Epithelial cell of esophagus (primary cell): ENCODE measurements around the gene LDB2.

Experiments
- DNase-seq: peaks from one replicate; pipeline ENCODE4 v3.0.0; 2010; ENCODE audit warnings: low read depth
- H3K4me3 ChIP-seq: 2 replicates; pipeline ENCODE4 v1.5.1; 2011; ENCODE audit warnings: mild to moderate bottlenecking, low read length, control low read depth
- CTCF ChIP-seq: IDR thresholded peaks from 2 replicates; pipeline ENCODE4 v1.5.1; 2011; ENCODE audit warnings: low read depth, mild to moderate bottlenecking, low read length, control low read depth, inconsistent platforms; ENCODE audit not compliant: insufficient read depth; ENCODE audit errors: missing control alignments

Gene LDB2

GRCh38 chr4:16585053-16585452 lies 313.4 kb downstream of the LDB2 start:
- no peak for TF ChIP-seq CTCF
- DNase-seq = no peak
- no peak overlapping the region for H3K4me3 ChIP-seq

- no peak for TF ChIP-seq CTCF
- H3K4me3 ChIP-seq = no peak overlapping the region
- no peak for DNase-seq
Observed at GRCh38 chr4:16583764-16584163, 314.7 kb downstream of the LDB2 start.

GRCh38 chr4:16582526-16582925 lies 315.9 kb downstream of the LDB2 start:
- no peak overlapping the region for H3K4me3 ChIP-seq

GRCh38 chr4:16582036-16582435 lies 316.4 kb downstream of the LDB2 start:
- no peak for TF ChIP-seq CTCF
- H3K4me3 ChIP-seq = no peak overlapping the region
- DNase-seq = peak; percentile 5

More at GRCh38 chr4:16582526-16582925, 315.9 kb downstream of the LDB2 start:
- DNase-seq = no peak
- TF ChIP-seq CTCF = no peak

GRCh38 chr4:16581117-16581516 lies 317.3 kb downstream of the LDB2 start:
- no peak for DNase-seq
- no peak for TF ChIP-seq CTCF

GRCh38 chr4:16580514-16580913 lies 317.9 kb downstream of the LDB2 start:
- no peak for TF ChIP-seq CTCF
- no peak for DNase-seq

More at GRCh38 chr4:16581117-16581516, 317.3 kb downstream of the LDB2 start:
- H3K4me3 ChIP-seq = no peak overlapping the region

GRCh38 chr4:16579866-16580265 lies 318.6 kb downstream of the LDB2 start:
- DNase-seq = no peak
- TF ChIP-seq CTCF = no peak
- H3K4me3 ChIP-seq = no peak overlapping the region

More at GRCh38 chr4:16580514-16580913, 317.9 kb downstream of the LDB2 start:
- H3K4me3 ChIP-seq = no peak overlapping the region
